ENCODE measurements around the gene FCHSD1.
"Not testable (repeated sequence)": the region's sequence is repeated elsewhere in the genome, so short reads cannot be mapped to it uniquely, and the experiment has no call there.

The FCHSD1 gene

GRCh38 chr5:141617682-141618029 is 33.6 kb downstream of the FCHSD1 start:
- no peak for DNase-seq (ENCODE audit: low read depth in 2 of 2)

- DNase-seq (ENCODE audit: low read depth in 2 of 2): no peak
Observed at GRCh38 chr5:141617128-141617527, 34.1 kb downstream of the FCHSD1 start.

GRCh38 chr5:141615991-141616720 is 35.1 kb downstream of the FCHSD1 start:
- no peak for DNase-seq (ENCODE audit: low read depth in 2 of 2)

GRCh38 chr5:141613344-141613743 is 37.9 kb downstream of the FCHSD1 start:
- no peak for DNase-seq (ENCODE audit: low read depth in 2 of 2)

- no peak for DNase-seq (ENCODE audit: low read depth in 2 of 2)
Observed at GRCh38 chr5:141611289-141611688, 39.9 kb downstream of the FCHSD1 start.

GRCh38 chr5:141609921-141610320 is 41.3 kb downstream of the FCHSD1 start:
- DNase-seq (ENCODE audit: low read depth in 2 of 2): not testable (repeated sequence)

- no peak for DNase-seq (ENCODE audit: low read depth in 2 of 2)
Observed at GRCh38 chr5:141609044-141609443, 42.2 kb downstream of the FCHSD1 start.

GRCh38 chr5:141608557-141608956 is 42.7 kb downstream of the FCHSD1 start:
- no peak for DNase-seq (ENCODE audit: low read depth in 2 of 2)

GRCh38 chr5:141608046-141608445 is 43.2 kb downstream of the FCHSD1 start:
- no peak for DNase-seq (ENCODE audit: low read depth in 2 of 2)

GRCh38 chr5:141605523-141606277 is 45.5 kb downstream of the FCHSD1 start:
- peak; percentile 24 to 46 for DNase-seq (ENCODE audit: low read depth in 2 of 2)

- no peak for DNase-seq (ENCODE audit: low read depth in 2 of 2)
Observed at GRCh38 chr5:141603923-141604717, 47.1 kb downstream of the FCHSD1 start.

GRCh38 chr5:141602606-141603005 is 48.6 kb downstream of the FCHSD1 start:
- no peak for DNase-seq (ENCODE audit: low read depth in 2 of 2)

GRCh38 chr5:141598391-141599345 is 52.5 kb downstream of the FCHSD1 start:
- no peak for DNase-seq (ENCODE audit: low read depth in 2 of 2)

GRCh38 chr5:141597814-141598213 is 53.4 kb downstream of the FCHSD1 start:
- DNase-seq (ENCODE audit: low read depth in 2 of 2): no peak

- no peak for DNase-seq (ENCODE audit: low read depth in 2 of 2)
Observed at GRCh38 chr5:141597394-141597793, 53.8 kb downstream of the FCHSD1 start.

GRCh38 chr5:141596867-141597266 is 54.4 kb downstream of the FCHSD1 start:
- DNase-seq (ENCODE audit: low read depth in 2 of 2): no peak

- DNase-seq (ENCODE audit: low read depth in 2 of 2): no peak
Observed at GRCh38 chr5:141590127-141590526, 61.1 kb downstream of the FCHSD1 start.

All from activated CD4-positive, alpha-beta T cell treated with anti-CD3 and anti-CD28 coated beads for 24 hours (primary cell).